ENCODE results near the gene ELF1. TPM values are rescaled to one million over a fixed set of nuclear protein-coding genes. Genes with fewer than 3 reads are reported as not detected.
"Not testable (repeated sequence)": the region's sequence is repeated elsewhere in the genome, so short reads cannot be mapped to it uniquely, and the experiment has no call there.

ELF1 gene
- total RNA-seq, 2 donors from 2014 or later: 40.1 to 50.7 TPM

DNA sequence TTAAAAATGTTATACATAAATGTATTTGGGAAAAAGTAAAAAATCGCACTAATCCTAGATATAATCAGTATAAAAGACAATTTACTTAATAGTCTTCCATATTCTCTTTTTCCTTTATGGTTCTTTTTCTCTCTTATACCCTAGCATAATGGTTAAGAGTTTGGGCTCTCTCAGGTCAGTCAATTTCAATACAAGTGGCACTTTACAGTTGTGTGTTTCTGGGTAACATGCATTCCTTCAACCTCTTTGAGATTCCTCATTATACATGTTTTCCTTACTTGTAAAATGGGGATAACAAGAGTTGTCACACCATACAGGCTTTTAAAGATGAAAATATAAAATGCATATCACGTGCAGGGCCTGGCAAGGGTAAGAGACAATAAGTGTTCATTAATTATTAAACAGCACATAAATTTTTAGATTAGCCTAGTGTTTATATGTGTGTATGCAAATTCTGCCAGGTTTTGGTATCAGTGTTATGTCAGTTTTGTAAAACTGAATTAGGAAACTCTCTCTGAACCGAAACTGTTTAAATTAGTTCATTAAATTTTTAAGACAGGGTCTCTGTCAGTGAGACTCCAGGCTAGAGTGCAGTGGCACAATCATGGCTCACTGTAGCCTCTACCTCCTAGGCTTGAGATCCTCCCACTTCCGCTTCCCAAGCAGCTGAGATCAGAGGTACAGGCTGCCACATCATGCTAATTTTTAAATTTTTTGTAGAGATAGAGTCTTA is 49.8 kb downstream of the ELF1 start:
- ATAC-seq (peak in 1 of 2 donors; percentile 40), DNase-seq (no peak)
- intact Hi-C loops (cut with DNase I): no loop called here

DNA sequence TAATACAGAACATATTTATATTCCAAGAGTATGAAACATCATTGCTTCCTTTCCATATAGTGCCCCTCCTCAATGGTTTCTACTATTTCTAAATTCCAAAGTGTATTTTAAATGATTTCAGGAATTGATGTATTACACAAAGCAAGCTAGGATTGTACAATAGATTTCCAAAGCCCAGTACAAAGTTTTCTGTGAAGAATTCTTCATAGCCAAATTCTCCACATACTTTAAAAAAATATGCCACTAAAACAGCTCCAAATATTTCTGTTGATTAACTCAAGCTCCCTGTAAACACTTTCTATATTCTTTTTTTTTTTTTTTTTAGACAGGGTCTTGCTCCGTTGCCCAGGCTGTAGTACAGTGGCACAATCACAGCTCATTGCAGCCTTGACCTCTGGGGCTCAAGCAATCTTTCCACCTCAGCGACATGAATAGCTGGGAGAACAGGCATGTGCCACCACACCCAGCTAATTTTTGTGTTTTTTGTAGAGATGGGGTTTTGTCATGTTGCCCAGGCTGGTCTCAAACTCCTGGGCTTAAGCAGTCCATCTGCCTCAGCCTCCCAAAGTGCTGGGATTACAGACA is 50.6 kb downstream of the ELF1 start:
- no peak for DNase-seq
- ATAC-seq: no peak
- intact Hi-C loops (cut with DNase I): no loop called here

DNA sequence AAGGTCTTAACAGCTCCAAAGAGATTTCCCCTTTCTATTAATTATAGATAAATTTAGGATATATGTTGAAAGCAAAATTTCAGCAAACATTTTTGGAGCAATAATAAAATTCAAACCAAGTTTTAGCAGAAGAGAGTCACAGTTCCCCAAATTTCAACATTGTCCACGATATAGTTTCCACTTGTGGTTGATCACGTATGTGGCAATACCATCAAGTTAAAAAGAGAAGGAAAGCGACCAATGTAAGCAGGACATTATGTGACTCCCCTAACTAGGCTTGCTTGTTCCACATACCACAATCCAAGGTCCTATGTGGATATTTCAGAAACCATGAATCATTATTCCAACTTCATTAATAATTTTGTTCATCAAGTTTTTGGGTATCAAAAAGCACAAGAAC is 52.8 kb downstream of the ELF1 start:
- DNase-seq (no peak), ATAC-seq (peak in 1 of 2 donors; percentile 42)
- intact Hi-C loops (cut with DNase I): no loop called here

DNA sequence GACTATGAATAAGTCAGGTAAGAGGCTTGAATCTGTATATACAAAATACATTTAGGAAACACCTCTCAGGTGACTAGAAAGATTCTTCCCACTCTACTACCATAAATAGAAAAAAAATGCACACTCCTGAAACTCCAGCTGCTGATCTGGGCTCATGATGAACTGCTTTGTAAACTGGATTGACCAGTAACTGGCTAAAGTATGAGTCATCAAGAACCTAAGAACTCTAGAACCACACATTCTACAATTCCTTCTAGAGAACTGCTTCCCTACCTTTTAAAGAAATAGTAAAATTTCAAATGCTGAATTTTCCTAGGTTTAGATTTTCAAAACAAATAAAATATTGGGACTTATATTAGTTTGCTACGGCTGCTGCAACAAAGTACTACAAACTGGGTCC is 55.2 kb downstream of the ELF1 start:
- intact Hi-C loops (cut with DNase I): no loop called here
- ATAC-seq (peak in 1 of 2 donors; percentile 46), DNase-seq (no peak)

DNA sequence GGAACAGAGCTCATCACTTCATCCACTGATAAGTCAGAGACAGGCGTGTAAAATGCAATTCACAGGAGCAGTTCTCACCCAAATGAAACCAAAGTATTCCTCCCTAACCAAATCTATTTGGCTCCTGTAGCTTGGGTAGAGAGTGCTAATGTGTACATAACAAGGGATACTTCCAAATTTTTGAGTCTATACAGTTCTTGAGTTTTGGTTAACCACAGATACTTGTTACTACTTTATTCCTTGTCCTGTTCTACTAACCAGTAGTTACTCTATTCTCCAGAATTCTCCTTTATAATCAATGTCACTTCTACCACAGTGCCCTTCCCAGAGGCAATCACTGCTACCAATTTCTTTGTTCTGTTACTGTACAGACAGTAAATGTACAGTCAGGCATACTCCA is 57.3 kb downstream of the ELF1 start:
- intact Hi-C loops (cut with DNase I): no loop called here
- DNase-seq (no peak), ATAC-seq (no peak)

DNA sequence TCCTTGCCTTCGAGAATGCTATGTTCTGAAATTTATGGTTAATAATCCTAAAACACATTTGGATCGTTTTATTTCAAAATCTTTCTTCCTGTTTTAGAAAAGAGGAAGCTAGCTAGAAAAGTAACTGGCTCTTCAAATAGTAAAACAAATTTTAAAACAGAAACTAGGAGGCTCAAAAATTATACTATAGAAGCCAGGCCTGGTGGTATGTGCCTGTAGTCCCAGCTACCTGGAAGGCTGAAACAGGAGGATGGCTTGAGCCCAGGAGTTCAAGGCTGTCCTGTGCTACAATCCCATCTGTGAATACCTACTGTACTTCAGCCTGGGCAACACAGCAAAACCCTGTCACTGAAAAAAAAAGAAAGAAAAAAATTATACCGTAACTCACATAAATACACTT is 57.9 kb downstream of the ELF1 start:
- intact Hi-C loops (cut with DNase I): no loop called here
- DNase-seq: no peak
- no peak for ATAC-seq

DNA sequence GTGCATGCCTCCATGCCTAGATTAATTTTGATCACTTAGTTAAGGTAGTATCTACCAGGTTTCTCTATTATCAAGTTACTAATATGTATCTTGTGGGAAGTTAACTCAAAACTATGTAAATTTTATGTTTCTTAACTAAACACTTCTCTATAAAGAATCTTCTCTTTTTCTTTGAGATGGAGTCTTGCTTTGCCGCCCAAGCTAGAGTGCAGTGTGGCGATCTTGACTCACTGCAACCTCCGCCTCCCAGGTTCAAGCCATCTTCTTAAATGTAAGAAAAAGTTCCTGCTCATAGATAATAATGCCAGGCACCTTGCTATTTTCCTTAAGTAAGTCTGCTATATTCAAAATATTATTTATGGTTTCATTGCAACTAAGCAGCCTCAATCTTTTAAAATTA is 58.4 kb downstream of the ELF1 start:
- no peak for DNase-seq
- intact Hi-C loops (cut with DNase I): no loop called here
- ATAC-seq: no peak

DNA sequence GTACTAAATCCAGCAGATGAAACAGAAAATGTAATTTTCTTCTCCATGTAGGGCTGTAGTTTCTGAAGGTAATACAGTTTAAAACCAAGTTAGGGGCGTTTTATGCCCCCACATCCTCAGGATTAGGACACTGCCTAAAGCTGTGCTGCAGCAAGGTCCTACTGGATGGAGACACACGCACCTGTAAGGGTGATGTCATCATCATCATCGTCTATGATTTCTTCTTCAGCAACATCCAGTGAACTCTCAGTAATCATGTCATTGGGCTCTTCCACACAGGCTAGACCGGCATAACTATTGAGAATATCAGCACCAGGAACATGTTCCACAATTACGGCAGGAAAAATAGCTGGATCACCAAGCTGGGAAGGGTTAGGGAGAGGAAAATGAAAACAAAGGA is 60.5 kb downstream of the ELF1 start:
- intact Hi-C loops (cut with DNase I): no loop called here

DNA sequence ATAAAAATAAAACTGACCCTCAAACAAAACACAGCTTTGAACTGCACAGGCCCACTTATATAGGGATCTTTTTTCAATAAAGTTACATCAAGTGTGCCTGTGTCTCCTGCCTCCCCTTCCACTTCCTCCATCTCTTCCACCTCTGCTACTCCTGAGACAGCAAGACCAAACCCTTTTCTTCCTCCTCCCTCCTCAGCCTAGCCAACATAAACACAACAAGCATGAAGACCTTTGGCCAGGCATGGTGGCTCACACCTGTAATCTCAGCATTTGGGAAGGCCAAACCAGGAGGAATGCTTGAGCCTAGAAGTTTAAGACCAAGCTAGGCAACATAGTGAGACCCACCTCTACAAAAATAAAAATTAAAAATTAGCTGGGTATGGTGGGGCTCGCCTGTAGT is 72.6 kb downstream of the ELF1 start:
- no peak for DNase-seq
- intact Hi-C loops (cut with DNase I): no loop called here

More for the DNA sequence above, 60.5 kb downstream of the ELF1 start:
- DNase-seq (no peak), ATAC-seq (no peak)

DNA sequence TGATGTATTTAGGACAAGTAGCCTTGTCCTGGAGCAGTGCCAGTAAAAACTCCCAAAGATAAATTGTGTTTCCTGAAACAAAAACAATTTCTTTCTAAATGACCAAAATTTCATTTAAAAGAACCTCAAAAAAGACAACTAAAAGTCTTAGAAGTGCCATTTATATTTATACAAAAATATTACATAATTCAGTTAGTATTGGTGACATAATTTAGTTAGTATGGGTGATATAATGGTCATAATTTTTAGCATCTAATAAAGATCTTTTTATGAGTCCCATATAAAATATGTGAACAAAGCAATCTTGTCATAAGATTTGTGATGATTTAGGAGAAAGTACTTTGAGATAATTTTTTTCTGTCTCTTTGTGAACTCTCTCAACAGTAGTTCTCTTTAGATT is 76.0 kb downstream of the ELF1 start:
- no peak for DNase-seq
- intact Hi-C loops (cut with DNase I): no loop called here
- ATAC-seq: no peak

More for the DNA sequence above, 72.6 kb downstream of the ELF1 start:
- ATAC-seq: no peak

DNA sequence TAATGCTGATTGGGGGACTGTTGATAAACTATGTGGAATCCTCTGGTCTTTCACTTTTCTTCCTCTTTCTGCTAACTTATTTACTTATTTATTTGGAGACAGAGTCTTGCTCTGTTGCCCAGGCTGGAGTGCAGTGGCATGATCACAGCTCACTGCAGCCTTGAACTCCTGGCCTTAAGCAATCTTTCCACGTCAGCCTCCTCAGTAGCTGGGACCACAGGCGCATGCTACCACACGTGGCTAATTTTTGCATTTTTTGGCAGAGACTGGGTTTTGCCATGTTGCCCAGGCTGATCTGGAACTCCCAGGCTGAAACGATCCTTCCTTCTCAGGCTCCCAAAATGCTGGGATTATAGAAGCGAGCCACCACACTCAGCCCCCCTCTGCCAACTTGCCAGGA is 77.5 kb downstream of the ELF1 start:
- ATAC-seq (no peak), DNase-seq (no peak)
- intact Hi-C loops (cut with DNase I): no loop called here

DNA sequence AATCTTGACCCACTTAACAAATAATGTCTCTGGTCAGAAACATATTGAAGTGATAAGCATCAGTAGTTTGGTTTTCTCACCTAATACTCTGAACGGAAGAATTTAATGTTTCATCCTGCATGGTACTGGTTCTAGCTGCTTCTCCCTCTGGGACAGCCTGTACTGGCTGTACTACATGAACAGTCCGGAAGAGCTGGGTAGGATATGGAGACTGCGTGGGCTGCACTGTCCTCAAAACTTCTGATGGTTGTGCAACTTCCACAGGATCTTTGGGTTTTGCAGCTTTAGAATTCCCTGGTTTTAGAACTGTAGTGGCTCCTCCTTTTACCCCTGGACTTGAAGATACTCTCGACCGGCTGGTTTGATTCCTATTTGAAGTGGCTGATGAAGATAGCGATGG is 78.3 kb downstream of the ELF1 start:
- intact Hi-C loops (cut with DNase I): no loop called here
- ATAC-seq: peak; percentile 72 to 83
- no peak for DNase-seq

DNA sequence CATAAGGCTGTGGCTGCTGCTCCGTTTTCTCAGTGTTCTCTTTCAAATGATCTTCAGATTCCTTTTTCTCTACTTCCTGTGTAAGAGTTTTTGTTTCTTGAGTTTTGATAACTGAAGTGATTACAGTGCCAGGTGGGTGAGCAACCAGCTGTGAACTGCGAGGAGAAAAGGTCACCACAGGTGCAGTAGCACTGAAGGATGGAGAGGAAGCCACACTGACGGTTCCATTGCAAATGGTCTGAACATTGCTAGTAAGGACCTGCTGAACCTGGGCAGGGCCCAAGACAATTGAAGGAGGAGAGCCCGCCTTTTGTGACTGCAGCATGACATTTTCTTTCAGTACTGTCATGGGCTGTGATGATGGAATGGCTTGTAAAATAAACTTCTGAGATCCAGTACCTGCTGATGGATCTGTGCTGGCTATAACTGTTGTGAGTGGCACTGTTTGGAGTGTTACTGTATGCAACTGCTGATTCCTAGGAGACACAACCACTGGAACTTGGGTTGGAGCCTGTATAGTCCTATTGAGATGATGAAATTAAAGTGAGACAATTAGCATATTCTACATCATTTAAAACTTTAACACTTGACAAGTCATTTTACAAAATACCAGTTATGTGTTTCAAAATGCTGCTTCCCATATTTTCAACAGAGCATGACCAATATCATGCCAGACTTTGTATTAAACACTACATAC is 85.5 kb downstream of the ELF1 start:
- intact Hi-C loops (cut with DNase I): no loop called here
- no peak for DNase-seq
- no peak for ATAC-seq

DNA sequence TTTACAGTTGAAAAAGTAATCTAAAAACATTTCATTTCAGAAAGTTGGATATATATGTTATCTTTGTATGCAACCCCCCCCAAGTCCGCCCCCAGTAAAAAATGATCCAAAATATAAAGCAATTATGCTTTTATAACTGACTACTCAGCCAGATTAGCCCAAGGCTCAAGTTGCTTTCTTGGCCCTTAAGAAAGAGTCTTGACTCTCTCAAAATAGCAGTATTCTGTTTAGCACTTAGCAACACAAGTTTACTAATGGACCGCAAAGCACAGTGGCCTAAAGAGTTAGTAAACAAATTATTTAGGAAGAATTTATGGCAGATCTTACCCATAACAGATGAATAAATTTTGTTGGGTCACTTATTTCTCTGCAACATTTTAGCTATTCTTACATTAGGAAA is 86.9 kb downstream of the ELF1 start:
- DNase-seq (no peak), ATAC-seq (no peak)
- intact Hi-C loops (cut with DNase I): no loop called here

DNA sequence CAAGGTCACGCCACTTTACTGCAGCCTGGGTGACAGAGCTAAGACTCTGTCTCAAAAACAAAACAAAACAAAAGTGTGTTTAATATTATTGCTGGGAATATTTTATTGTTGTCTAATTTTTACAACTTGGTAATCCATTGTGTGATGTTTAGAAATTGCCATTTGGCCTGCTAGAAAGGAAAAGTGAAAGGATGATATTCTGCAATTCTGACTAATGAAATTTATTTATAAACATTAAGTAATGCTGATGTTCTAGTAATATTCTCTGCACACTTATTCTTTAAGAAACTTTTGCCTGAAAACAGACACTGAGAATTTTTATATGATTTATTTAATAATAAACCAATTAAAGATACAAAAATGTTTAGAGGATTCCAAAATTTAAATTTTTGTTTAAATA is 87.4 kb downstream of the ELF1 start:
- DNase-seq: no peak
- intact Hi-C loops (cut with DNase I): no loop called here
- no peak for ATAC-seq

DNA sequence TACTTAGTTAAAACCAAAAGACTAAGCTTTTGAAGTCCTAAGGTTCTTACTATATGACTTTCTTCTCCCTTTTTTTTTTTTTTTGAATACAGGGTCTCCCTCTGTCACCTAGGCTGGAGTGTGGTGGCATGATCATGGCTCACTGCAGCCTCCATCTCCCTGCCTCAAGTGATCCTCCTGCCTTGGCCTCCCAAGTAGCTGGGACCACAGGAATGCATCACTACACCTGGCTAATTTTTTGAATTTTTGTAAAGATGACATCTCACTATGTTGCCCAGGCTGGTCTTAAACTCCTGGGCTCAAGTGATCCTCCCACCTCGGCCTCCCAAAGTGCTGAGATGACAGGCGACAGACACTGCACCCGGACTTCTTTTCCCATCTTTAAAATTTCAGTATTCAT is 89.2 kb downstream of the ELF1 start:
- intact Hi-C loops (cut with DNase I): loop anchor here in 1 of 2 donors (10.0 kb wide), 1 partner anchor 135 kb away; no protein-coding TSS in a partner anchor
- ATAC-seq, DNase-seq: not testable (repeated sequence)

DNA sequence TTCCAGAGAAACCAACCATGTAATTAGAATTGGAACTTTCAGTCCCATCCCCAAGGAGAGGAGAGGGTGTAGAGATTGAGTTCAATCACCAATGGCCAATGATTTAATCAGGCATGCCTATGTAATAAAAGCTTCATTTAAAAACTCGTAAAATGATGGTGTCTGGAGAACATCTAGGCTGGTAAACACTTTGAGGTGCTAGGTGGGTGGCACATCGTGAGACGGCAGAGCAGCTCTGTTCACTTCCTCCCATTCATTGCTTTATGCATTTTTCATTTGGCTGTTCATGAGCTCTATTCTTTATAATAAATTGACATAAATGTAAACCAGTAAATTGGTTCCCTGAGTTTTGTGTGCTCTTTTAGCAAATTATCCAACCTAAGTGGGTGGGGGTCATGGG is 90.1 kb downstream of the ELF1 start:
- ATAC-seq (no peak), DNase-seq (no peak)
- intact Hi-C loops (cut with DNase I): loop anchor here in 1 of 2 donors (10.0 kb wide), 1 partner anchor 134 kb away; no protein-coding TSS in a partner anchor

DNA sequence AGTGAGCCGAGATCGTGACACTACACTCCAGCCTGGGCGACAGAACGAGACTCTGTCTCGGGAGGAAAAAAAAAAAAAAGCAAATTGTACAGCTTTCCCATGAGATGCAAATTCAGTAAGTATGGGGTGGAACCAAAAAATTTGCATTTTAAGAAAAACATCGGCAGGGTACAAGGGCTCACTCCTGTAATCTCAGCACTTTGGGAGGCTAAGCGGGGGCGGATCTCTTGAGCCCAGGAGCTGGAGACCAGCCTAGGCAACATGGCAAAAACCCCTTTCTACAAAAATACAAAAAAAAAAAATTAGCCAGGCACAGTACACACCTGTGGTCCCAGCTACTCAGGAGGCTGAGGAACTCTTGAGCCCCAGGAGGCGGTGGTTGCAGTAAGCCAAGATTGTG is 91.2 kb downstream of the ELF1 start:
- no peak for ATAC-seq

DNA sequence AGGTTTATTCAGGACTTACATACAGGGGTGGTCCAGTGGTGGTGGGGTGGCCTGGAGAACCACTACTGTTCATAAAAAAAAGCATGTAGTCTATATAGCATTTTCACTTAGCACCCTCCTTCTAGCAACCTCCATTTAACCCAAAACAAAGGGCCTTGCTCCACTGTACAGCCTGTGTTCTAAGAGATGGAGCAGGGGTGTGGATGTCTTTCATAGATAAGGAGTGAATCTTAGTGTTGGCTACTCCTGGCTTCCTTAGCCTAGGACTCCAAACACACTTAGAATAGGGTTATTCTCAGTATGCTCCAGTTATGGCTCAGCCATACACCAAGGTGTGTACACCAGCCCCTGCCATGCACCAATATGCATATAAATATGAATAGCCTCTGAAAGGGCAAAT is 95.2 kb downstream of the ELF1 start:
- DNase-seq (no peak), ATAC-seq (no peak)
- intact Hi-C loops (cut with DNase I): loop anchor here in 1 of 2 donors (10.0 kb wide), 1 partner anchor 129 kb away; no protein-coding TSS in a partner anchor

More for the DNA sequence above, 91.2 kb downstream of the ELF1 start:
- intact Hi-C loops (cut with DNase I): loop anchor here in 1 of 2 donors (10.0 kb wide), 1 partner anchor 133 kb away; no protein-coding TSS in a partner anchor
- no peak for DNase-seq

DNA sequence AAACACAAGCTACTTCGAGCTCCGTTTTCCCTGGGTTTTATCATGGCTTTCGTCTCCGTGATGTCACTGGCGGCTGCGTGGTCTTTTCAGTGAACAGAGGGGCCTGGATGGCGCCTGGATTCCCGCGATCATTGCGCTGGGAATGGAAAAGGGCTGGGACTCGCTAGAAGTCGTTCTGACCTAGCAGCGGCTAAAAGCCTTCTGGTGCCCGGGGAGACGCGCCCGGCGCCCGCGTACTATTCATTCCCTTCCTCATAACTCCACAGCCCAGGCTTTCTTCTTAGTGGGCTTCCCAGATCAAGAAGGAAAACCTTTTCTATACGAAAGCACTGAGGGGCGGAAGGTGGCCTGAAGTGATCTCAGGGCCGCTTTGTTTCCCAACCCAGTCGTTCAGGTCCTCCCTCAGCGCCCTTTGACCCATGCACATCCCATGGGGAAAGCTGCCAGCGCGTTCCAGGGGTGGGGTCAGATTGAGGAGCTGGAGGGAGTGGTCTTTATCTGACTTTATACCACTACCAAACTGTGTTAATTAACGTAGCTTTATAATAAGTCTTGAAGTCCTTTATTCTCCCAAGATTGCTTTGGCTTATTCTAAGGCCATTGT is 96.6 kb downstream of the ELF1 start:
- ATAC-seq: no peak

More for the DNA sequence above, 96.6 kb downstream of the ELF1 start:
- intact Hi-C loops (cut with DNase I): loop anchor here in 1 of 2 donors (10.0 kb wide), 1 partner anchor 128 kb away; no protein-coding TSS in a partner anchor
- peak; percentile 41 for DNase-seq
